Measurements from ENCODE around the gene ATN1.

DNA sequence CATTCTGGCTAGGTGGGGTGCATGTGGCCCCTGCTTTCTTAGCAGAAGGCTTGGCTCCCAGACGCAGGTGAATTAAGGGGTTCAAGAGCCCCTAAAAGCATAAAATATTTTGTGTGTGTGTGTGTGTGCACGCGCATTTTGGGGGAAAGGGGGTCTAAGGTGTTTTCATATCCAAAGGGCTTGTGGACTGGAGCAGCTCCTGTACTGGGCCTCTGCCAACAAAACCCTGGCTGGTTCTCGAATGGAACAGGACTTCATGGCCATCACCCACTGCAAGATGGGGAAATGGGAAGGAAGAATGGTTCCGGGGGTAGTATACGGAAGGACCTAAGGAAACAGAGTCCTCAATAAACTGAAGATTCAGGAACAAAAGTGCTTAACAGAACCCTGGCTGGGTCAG lies 3.9 kb upstream of the ATN1 start:
- TF ChIP-seq, protein P1, sequence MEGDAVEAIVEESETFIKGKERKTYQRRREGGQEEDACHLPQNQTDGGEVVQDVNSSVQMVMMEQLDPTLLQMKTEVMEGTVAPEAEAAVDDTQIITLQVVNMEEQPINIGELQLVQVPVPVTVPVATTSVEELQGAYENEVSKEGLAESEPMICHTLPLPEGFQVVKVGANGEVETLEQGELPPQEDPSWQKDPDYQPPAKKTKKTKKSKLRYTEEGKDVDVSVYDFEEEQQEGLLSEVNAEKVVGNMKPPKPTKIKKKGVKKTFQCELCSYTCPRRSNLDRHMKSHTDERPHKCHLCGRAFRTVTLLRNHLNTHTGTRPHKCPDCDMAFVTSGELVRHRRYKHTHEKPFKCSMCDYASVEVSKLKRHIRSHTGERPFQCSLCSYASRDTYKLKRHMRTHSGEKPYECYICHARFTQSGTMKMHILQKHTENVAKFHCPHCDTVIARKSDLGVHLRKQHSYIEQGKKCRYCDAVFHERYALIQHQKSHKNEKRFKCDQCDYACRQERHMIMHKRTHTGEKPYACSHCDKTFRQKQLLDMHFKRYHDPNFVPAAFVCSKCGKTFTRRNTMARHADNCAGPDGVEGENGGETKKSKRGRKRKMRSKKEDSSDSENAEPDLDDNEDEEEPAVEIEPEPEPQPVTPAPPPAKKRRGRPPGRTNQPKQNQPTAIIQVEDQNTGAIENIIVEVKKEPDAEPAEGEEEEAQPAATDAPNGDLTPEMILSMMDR (IDR thresholded peaks at IDR 0.05 in 2 of 3, conservative IDR thresholded peaks at IDR 0.05 in 1 of 3; ENCODE audit: insufficient read depth in 2 of 3, low read depth in 1 of 3, low read length in 3 of 3), result no peak
- TF ChIP-seq POLR2A (conservative IDR thresholded peaks at IDR 0.05), result no peak
- TF ChIP-seq POLR2AphosphoS5 (IDR thresholded peaks at IDR 0.05; ENCODE audit: control insufficient read depth, insufficient read depth, low read depth, low read length), result no peak
- TF ChIP-seq SMAD3 (CRISPR knock-in tag; conservative IDR thresholded peaks at IDR 0.05), result no peak
- TF ChIP-seq, protein P2, sequence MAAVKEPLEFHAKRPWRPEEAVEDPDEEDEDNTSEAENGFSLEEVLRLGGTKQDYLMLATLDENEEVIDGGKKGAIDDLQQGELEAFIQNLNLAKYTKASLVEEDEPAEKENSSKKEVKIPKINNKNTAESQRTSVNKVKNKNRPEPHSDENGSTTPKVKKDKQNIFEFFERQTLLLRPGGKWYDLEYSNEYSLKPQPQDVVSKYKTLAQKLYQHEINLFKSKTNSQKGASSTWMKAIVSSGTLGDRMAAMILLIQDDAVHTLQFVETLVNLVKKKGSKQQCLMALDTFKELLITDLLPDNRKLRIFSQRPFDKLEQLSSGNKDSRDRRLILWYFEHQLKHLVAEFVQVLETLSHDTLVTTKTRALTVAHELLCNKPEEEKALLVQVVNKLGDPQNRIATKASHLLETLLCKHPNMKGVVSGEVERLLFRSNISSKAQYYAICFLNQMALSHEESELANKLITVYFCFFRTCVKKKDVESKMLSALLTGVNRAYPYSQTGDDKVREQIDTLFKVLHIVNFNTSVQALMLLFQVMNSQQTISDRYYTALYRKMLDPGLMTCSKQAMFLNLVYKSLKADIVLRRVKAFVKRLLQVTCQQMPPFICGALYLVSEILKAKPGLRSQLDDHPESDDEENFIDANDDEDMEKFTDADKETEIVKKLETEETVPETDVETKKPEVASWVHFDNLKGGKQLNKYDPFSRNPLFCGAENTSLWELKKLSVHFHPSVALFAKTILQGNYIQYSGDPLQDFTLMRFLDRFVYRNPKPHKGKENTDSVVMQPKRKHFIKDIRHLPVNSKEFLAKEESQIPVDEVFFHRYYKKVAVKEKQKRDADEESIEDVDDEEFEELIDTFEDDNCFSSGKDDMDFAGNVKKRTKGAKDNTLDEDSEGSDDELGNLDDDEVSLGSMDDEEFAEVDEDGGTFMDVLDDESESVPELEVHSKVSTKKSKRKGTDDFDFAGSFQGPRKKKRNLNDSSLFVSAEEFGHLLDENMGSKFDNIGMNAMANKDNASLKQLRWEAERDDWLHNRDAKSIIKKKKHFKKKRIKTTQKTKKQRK (IDR thresholded peaks at IDR 0.05; ENCODE audit: borderline replicate concordance, low read depth, low read length), result no peak
- no peak for TF ChIP-seq SMARCA4 (IDR thresholded peaks at IDR 0.05)
- no peak for TF ChIP-seq JUNB (CRISPR knock-in tag; conservative IDR thresholded peaks at IDR 0.05)
- no peak for TF ChIP-seq SMARCA5 (IDR thresholded peaks at IDR 0.05)
- no peak for TF ChIP-seq FOXA3 (CRISPR knock-in tag; conservative IDR thresholded peaks at IDR 0.05 in 1 of 2, IDR thresholded peaks at IDR 0.05 in 1 of 2)
- TF ChIP-seq NR4A1 (CRISPR knock-in tag; IDR thresholded peaks at IDR 0.05), result no peak
- no peak for TF ChIP-seq NR4A1 (tag; IDR thresholded peaks at IDR 0.05)
- TF ChIP-seq SMC3 (conservative IDR thresholded peaks at IDR 0.05; ENCODE audit: insufficient read depth, low read depth, low read length), result no peak
- no peak for TF ChIP-seq ZNF707 (CRISPR knock-in tag; conservative IDR thresholded peaks at IDR 0.05)

All from K562 (cell line).